GM19099 (cell line): Measurements from ENCODE around the gene KCNG2.

Experiments used
- POLR2A ChIP-seq: IDR thresholded peaks from 3 replicates; pipeline ENCODE4 v1.6.1; 2011; ENCODE audit warnings: low read depth; ENCODE audit not compliant: insufficient read length; ENCODE audit errors: extremely low read depth

KCNG2 gene

DNA sequence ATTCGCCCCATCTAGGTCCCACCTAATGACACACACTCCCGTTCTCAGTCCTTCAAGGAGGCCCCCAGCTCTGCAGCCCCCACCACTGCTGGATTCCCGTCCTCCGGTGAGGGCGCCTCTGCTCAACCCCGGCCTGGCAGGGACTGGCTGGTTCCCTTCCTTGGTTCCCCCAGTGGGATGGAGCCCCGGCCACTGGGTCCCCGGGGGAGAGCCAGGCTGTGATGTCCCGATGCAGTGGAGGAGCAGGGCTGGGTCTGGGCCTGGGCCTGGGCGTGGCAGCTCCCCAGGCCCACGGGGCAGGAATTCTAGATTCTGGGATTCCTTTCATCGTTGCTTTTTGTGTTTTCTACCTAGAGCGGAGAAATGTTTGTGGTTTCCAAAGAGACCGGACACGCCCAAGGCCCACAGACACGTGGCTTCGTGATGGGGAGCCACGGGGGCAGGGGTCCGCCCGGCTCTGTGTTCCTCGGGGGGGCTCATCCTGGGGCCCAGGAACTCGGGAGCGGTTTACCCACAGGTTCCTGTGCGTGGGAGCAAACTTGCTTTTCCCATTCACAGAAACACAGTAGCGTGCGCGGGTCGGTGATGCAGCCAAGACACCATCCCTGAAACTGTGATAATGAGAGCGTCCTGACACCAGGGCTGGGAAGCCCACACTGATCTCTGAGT, 86.7 kb downstream of the KCNG2 start:
- no peak for TF ChIP-seq POLR2A

DNA sequence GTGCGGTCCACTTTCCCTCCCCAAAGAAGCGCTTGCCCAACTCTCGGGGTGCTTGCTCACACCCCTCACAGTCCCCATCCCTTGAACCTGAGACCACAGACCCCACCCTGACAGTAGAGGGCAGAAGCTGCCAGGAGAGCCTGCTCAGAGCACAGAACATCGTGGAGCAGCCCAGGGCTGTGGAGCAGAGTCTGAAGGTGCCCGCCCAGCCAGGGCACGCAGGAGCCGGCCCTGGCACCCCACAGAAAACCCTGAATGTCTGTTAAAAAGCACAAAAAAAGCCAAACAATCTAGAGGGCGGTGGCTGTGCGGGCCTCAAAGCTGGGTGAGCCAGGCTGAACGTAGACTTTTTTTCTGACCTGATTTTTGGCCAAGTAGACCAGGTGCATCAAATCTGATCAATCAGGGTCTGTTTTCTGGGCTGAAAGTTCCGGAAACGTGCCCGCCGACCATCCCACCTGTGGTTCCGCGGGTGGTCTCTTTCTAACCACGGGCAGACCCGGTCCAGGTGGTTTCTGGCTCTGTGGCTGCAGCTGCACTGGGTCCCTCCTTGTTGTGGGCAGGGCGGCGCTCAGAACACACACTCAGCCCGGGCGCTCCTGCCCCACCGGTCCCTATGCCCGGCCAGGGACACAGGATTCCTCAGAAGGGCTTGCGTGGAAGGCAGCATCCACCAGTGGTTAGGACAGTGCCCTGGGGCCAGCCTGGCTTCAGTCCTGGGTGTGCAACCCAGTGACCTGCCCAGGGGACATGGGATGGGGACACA, 87.4 kb downstream of the KCNG2 start:
- TF ChIP-seq POLR2A, result no peak

- TF ChIP-seq POLR2A, result no peak
Measured at GRCh38 chr18:79887181-79888000, 89.7 kb downstream of the KCNG2 start.

- TF ChIP-seq POLR2A, result no peak
Measured at GRCh38 chr18:79888016-79888415, 90.3 kb downstream of the KCNG2 start.

- TF ChIP-seq POLR2A, result no peak
Measured at GRCh38 chr18:79889569-79889968, 91.8 kb downstream of the KCNG2 start.

- no peak for TF ChIP-seq POLR2A
Measured at GRCh38 chr18:79890674-79891073, 92.9 kb downstream of the KCNG2 start.

GRCh38 chr18:79896738-79897137, 99.0 kb downstream of the KCNG2 start:
- TF ChIP-seq POLR2A, result no peak

- no peak for TF ChIP-seq POLR2A
Measured at GRCh38 chr18:79897940-79898625, 100.3 kb downstream of the KCNG2 start.

GRCh38 chr18:79898952-79899608, 101.3 kb downstream of the KCNG2 start:
- no peak for TF ChIP-seq POLR2A

DNA sequence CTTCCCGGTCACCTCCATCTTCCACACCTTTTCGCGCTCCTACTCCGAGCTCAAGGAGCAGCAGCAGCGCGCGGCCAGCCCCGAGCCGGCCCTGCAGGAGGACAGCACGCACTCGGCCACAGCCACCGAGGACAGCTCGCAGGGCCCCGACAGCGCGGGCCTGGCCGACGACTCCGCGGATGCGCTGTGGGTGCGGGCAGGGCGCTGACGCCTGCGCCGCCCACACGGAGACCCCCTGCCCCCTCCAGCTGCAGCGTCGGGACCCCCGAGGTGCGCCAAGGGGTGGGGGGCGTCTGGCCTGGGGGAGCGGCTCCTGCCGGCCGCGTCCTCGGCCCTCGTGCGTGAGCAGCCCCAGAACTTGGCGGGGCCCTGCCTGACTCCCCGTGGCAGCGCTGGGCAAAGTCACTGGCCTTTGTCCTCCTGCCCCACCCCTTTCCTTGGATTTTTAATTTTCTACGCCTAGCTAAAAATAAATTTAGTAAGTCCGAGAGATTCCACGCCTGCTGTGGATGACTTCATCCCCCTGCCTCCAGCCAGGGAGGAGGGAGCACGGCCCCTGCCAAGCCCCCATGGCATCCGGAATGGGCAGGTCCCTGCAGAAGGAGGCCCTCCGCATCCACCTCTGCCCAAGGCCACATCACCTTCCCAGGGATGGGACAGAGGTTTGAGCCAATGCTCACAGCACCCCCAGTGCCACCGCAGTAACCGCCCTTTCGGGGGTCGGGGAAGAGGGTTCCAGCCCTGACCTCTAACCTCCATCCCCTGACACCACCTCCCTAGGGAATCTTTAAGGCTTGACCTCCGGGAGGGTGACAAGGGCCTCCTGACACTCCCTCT, 102.1 kb downstream of the KCNG2 start:
- no peak for TF ChIP-seq POLR2A

DNA sequence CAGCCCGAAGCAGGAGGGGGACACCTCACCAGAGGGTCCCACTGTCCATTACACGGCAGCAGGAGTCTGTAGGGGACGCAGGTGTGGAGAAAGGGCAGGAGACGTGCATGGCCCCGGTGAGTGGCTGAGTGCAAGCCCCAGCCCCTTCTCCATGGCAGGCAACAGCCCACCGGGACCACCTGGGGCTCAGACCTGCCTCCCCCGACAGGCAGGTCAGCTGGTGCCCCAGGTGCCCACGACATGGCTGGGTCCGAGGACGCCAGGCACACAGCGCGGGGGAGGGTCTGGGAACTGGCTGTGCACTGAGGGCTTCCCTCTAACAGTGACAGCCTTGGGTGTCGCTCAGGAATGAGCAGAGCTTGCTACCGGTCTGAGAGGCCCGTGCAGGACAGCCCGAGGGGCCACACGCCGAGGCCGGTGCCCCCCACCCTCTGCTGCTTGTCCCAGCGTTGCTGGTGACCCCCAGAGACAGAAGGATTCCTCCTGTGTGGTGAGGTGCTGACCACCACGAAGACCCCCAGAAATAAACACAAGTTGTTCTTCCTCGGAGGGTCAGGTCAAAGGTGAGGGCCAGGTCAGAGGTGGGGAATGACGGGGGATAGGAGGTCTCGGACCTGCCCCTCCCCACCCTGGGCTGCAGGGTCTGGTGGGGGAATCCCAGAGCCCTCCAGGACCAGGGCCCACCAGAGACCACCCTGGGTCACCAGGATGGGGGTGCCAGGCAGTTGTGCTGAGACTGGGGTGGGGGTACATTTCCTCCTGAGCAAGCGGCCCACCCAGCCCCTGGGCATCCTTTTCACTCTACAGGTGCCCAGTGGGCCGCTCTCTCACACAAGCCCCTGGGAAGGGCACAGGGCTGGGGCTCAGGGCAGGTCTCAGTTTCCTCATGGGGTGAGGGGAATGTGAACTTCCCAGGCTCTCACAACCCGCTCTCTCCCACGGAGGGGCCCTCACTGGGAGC, 103.2 kb downstream of the KCNG2 start:
- TF ChIP-seq POLR2A, result no peak

DNA sequence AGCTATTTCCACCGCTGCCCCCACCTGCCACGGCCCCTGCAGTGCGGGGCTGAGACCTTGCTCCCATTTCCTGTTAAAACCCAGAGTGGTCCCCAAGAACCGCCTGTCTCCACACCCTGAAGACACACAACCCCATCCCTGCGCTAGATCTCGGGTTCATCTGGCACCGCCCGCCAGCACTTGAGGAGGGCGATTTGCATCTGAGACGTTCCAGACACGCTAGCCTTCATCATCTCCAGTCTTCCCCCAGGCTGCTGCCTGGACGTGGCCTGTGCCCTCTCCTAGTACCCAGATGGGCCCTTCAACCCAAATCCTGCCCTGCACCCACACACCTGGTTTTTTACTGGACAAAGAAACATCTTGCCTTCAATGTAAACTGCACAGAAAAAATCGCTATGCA, 103.9 kb downstream of the KCNG2 start:
- TF ChIP-seq POLR2A, result no peak

GRCh38 chr18:79902075-79902474, 104.3 kb downstream of the KCNG2 start:
- TF ChIP-seq POLR2A, result no peak
